HepG2 (cell line): ENCODE results near the gene NUP88. TPM values are rescaled to one million over a fixed set of nuclear protein-coding genes. Genes with fewer than 3 reads are reported as not detected.

Experiments used
- CREB1 ChIP-seq, 2 experiments: fragments of 450-650 bp in 1 of 2; IDR thresholded peaks; 2 replicates each; pipeline ENCODE4 v1.6.1; 2016 to 2017; ENCODE audit warnings: control low read depth in 1 of 2, mild to moderate bottlenecking in 1 of 2, missing compliant biosample characterization in 1 of 2, missing genetic modification characterization in 1 of 2
- DNMT3B ChIP-seq: conservative IDR thresholded peaks from 2 replicates; pipeline ENCODE4 v1.6.1; 2016; ENCODE audit warnings: missing biosample characterization, control low read depth
- FOXP4 ChIP-seq: sonication (generic); formaldehyde crosslinking; IDR thresholded peaks from 2 replicates; pipeline ENCODE4 v1.4.0; 2020; ENCODE audit warnings: missing genetic modification reagents
- HCFC1 ChIP-seq: fragments of 150-350 bp; IDR thresholded peaks from 2 replicates; pipeline ENCODE4 v1.6.1; 2014; ENCODE audit warnings: low read depth, low read length
- KLF6 ChIP-seq: IDR thresholded peaks from 2 replicates; pipeline ENCODE4 v1.8.0; 2016; ENCODE audit warnings: missing biosample characterization, missing genetic modification reagents
- MTERF4 ChIP-seq: sonication (generic); formaldehyde crosslinking; IDR thresholded peaks from 2 replicates; pipeline ENCODE4 v1.8.0; 2023; ENCODE audit warnings: mild to moderate bottlenecking, missing genetic modification reagents
- NONO ChIP-seq, 2 experiments: fragments of 450-650 bp in 1 of 2; sonication (generic) in 1 of 2; formaldehyde crosslinking in 1 of 2; IDR thresholded peaks in 1 of 2; conservative IDR thresholded peaks in 1 of 2; 2 replicates each; pipeline versions ENCODE4 v1.6.1 to v1.8.0; 2017 to 2022; ENCODE audit warnings: mild to moderate bottlenecking in 1 of 2, missing genetic modification reagents in 1 of 2, moderate library complexity in 1 of 2
- PAXIP1 ChIP-seq: sonication (generic); formaldehyde crosslinking; conservative IDR thresholded peaks from 2 replicates; pipeline ENCODE4 v1.4.0; 2020; ENCODE audit warnings: mild to moderate bottlenecking, missing genetic modification reagents, moderate library complexity
- RCOR2 ChIP-seq: IDR thresholded peaks from 2 replicates; pipeline ENCODE4 v1.6.1; 2016; ENCODE audit warnings: missing biosample characterization, missing genetic modification reagents
- U2AF2 ChIP-seq: fragments of 200-400 bp; formaldehyde crosslinking; IDR thresholded peaks from 2 replicates; pipeline ENCODE4 v1.6.1; 2017; ENCODE audit warnings: low read depth, mild to moderate bottlenecking, low read length
- ZNF563 ChIP-seq: sonication (generic); formaldehyde crosslinking; IDR thresholded peaks from 2 replicates; pipeline ENCODE4 v1.8.0; 2022; ENCODE audit warnings: mild to moderate bottlenecking, moderate library complexity, missing genetic modification reagents
- ZNF609 ChIP-seq: sonication (generic); formaldehyde crosslinking; IDR thresholded peaks from 2 replicates; pipeline ENCODE4 v1.4.0; 2020; ENCODE audit warnings: mild to moderate bottlenecking, missing genetic modification reagents, borderline replicate concordance
- ZNF749 ChIP-seq: sonication (generic); formaldehyde crosslinking; IDR thresholded peaks from 2 replicates; pipeline ENCODE4 v1.8.0; 2022; ENCODE audit warnings: mild to moderate bottlenecking, missing genetic modification reagents, moderate library complexity, borderline replicate concordance
- ZNF781 ChIP-seq: sonication (generic); formaldehyde crosslinking; IDR thresholded peaks from 2 replicates; pipeline ENCODE4 v1.5.1; 2020; ENCODE audit warnings: borderline replicate concordance, mild to moderate bottlenecking, missing genetic modification reagents; ENCODE audit errors: not compliant biosample characterization
- polyA plus RNA-seq, 8 experiments: library from polyadenylated mRNA; depleted of rRNA in 3 of 8; stranded (reverse) in 7 of 8; unstranded in 1 of 8; fragments of >200 nt; fragmentation: Illumina TruSeq in 4 of 8; extraction: Trizol in 4 of 8; gene quantifications; 2 replicates each; pipeline versions ENCODE4 v1.2.1 to v1.2.3, GENCODE V29; 2011 to 2016; ENCODE audit warnings: low read depth in 4 of 8, missing spikeins in 1 of 8, mixed read lengths in 1 of 8; ENCODE audit not compliant: insufficient read depth in 1 of 8
- total RNA-seq, 5 experiments: library from RNA; depleted of rRNA; stranded (reverse); fragments of >200 nt; fragmentation: Illumina TruSeq; extraction: Trizol; gene quantifications; 2 replicates each; pipeline ENCODE4 v1.2.3, GENCODE V29; 2016; ENCODE audit warnings: low read depth in 1 of 5

Gene NUP88
- total and polyA plus RNA-seq, 2 of the 13 experiments (the other 11 are each of a cell fraction or from before 2014, with no cell fraction given), result 48.2 to 130 TPM

GRCh38 chr17:5419356-5419958, at the start of gene NUP88 (continued):
- TF ChIP-seq NONO (IDR thresholded peaks at IDR 0.05) (no peak), NONO (CRISPR knock-in tag; conservative IDR thresholded peaks at IDR 0.05) (0 out of 2 replicates have a peak, but pooled peaks have one; percentile 61), CREB1 (IDR thresholded peaks at IDR 0.05) (peak; percentile 76), CREB1 (CRISPR knock-in tag; IDR thresholded peaks at IDR 0.05) (peak; percentile 89; the same call in 1 of the 2 replicates), DNMT3B (CRISPR knock-in tag) (no peak), MTERF4 (CRISPR knock-in tag) (peak; percentile 39; the same call in 1 of the 2 replicates), FOXP4 (no peak), RCOR2 (CRISPR knock-in tag) (no peak), ZNF609 (peak; percentile 21; the same call in 1 of the 2 replicates), PAXIP1 (peak; percentile 14; the same call in 1 of the 2 replicates), ZNF781 (CRISPR knock-in tag) (peak; percentile 40), ZNF563 (CRISPR knock-in tag) (0 out of 2 replicates have a peak, but pooled peaks have one; percentile 0), KLF6 (peak; percentile 69; the same call in 1 of the 2 replicates), U2AF2 (no peak), HCFC1 (peak; percentile 29; the same call in 1 of the 2 replicates), ZNF749 (CRISPR knock-in tag) (0 out of 2 replicates have a peak, but pooled peaks have one; percentile 44)
